HCT116 (cell line): Measurements from ENCODE around the gene ALAD. TPM values are rescaled to one million over a fixed set of nuclear protein-coding genes. Genes with fewer than 3 reads are reported as not detected.

Source experiments
- ATAC-seq: fragments of 200-7000 bp; cut with Tn5 transposase; 2 replicates; pipeline ENCODE4 v1.9.1; 2020; ENCODE audit warnings: mild to moderate bottlenecking, moderate library complexity
- BruUV-seq: library from RNA; stranded (reverse); fragments of 400-500 nt; replicated peaks from 2 replicates; lab custom pipeline; 2021; lab: Mats Ljungman, UMichigan
- CTCF ChIA-PET: fragments of 300-600 bp; sonication (Branson Sonifier 250); formaldehyde crosslinking; loops from one replicate; lab custom pipeline; 2021; ENCODE audit warnings: antibody characterized with exemption; lab: Charles Lee
- POLR2A ChIA-PET: fragments of 300-600, 350-600 bp; sonication (Branson Sonifier 250); formaldehyde crosslinking; loops from one replicate; lab custom pipeline; 2021; ENCODE audit warnings: antibody characterized with exemption; lab: Charles Lee
- RAD21 ChIA-PET, 2 experiments: fragments of 300-600 bp; sonication (Branson Sonifier 250); formaldehyde crosslinking; loops; one replicate each; lab custom pipeline; 2023; ENCODE audit warnings: low total read pairs in 2 of 2; ENCODE audit not compliant: uncharacterized antibody in 2 of 2, unreplicated experiment in 2 of 2, low non-redundant PET in 1 of 2; lab: Charles Lee
- DNase-seq: peaks from one replicate; pipeline ENCODE4 v3.0.0-alpha.2; 2010; ENCODE audit warnings: low read depth, low spot score
- H2AFZ ChIP-seq: fragments of 200-600 bp; shearing (Covaris generic), sonication (generic); 2 replicates; pipeline ENCODE4 v1.6.1; 2017; ENCODE audit warnings: low read depth, mixed run types, mixed read lengths, antibody characterized with exemption, low read length; ENCODE audit not compliant: poor library complexity, severe bottlenecking
- H3K27ac ChIP-seq: 2 replicates; pipeline ENCODE4 v1.5.1; 2012; ENCODE audit warnings: low read depth, low read length
- H3K27me3 ChIP-seq: fragments of 200-600 bp; sonication (generic); 2 replicates; pipeline ENCODE4 v1.6.1; 2016; ENCODE audit warnings: mixed run types, low read length, mixed read lengths; ENCODE audit not compliant: insufficient read depth
- H3K36me3 ChIP-seq, 2 experiments: fragments of 200-500 bp in 1 of 2; fragments of 200-600 bp in 1 of 2; sonication (Bioruptor generic) in 1 of 2; sonication (generic) in 1 of 2; 2 replicates each; pipeline versions ENCODE4 v1.5.1 to v1.6.1; 2014 to 2016; ENCODE audit warnings: low read length in 2 of 2, inconsistent platforms in 1 of 2, mixed read lengths in 1 of 2, mixed run types in 1 of 2; ENCODE audit not compliant: insufficient read depth in 2 of 2, control insufficient read depth in 1 of 2
- H3K4me1 ChIP-seq, 2 experiments: fragments of 200-600 bp in 1 of 2; sonication (generic) in 1 of 2; 2 replicates each; pipeline versions ENCODE4 v1.5.1 to v1.6.1; 2012 to 2017; ENCODE audit warnings: low read length in 2 of 2, inconsistent platforms in 1 of 2, mild to moderate bottlenecking in 1 of 2, mixed read lengths in 1 of 2, mixed run types in 1 of 2, moderate library complexity in 1 of 2; ENCODE audit not compliant: insufficient read depth in 2 of 2, control insufficient read depth in 1 of 2
- H3K4me2 ChIP-seq: fragments of 200-600 bp; sonication (generic); 2 replicates; pipeline ENCODE4 v1.6.1; 2017; ENCODE audit warnings: mixed run types, low read length, mixed read lengths
- H3K4me3 ChIP-seq, 2 experiments: fragments of 200-600 bp in 1 of 2; sonication (generic) in 1 of 2; replicated peaks in 1 of 2; 2 replicates each; pipeline ENCODE4 v1.5.1; 2011 to 2016; ENCODE audit warnings: low read length in 2 of 2, control low read depth in 1 of 2, low read depth in 1 of 2, mild to moderate bottlenecking in 1 of 2, mixed read lengths in 1 of 2, mixed run types in 1 of 2
- H3K79me2 ChIP-seq: fragments of 200-600 bp; sonication (generic); 2 replicates; pipeline ENCODE4 v1.6.1; 2017; ENCODE audit warnings: mild to moderate bottlenecking, mixed run types, low read length, moderate library complexity, mixed read lengths; ENCODE audit not compliant: insufficient read depth
- H3K9ac ChIP-seq: fragments of 200-600 bp; sonication (generic); 2 replicates; pipeline ENCODE4 v1.6.1; 2016; ENCODE audit warnings: low read length, mixed read lengths
- H3K9me2 ChIP-seq: fragments of 200-600 bp; sonication (generic), shearing (Covaris generic); 2 replicates; pipeline ENCODE4 v1.6.1; 2017; ENCODE audit warnings: mixed run types, mild to moderate bottlenecking, moderate library complexity; ENCODE audit not compliant: insufficient read depth
- H3K9me3 ChIP-seq, 2 experiments: fragments of 200-500 bp in 1 of 2; fragments of 200-600 bp in 1 of 2; sonication (Bioruptor generic) in 1 of 2; sonication (generic) in 1 of 2; 2 replicates each; pipeline ENCODE4 v1.6.1; 2014 to 2017; ENCODE audit warnings: low read length in 2 of 2, mixed read lengths in 2 of 2, inconsistent platforms in 1 of 2, low read depth in 1 of 2, mild to moderate bottlenecking in 1 of 2, mixed run types in 1 of 2, moderate library complexity in 1 of 2; ENCODE audit not compliant: control insufficient read depth in 1 of 2, insufficient read depth in 1 of 2
- H4K20me1 ChIP-seq: fragments of 200-600 bp; sonication (generic), shearing (Covaris generic); 2 replicates; pipeline ENCODE4 v1.6.1; 2017; ENCODE audit warnings: mixed run types, mild to moderate bottlenecking, moderate library complexity; ENCODE audit not compliant: insufficient read depth
- CEBPB ChIP-seq: IDR thresholded peaks from 2 replicates; pipeline ENCODE4 v1.6.1; 2012; ENCODE audit warnings: low read depth
- CTCF ChIP-seq, 3 experiments: fragments of 200-600 bp in 1 of 3; sonication (generic) in 1 of 3; IDR thresholded peaks in 2 of 3; conservative IDR thresholded peaks in 1 of 3; 2 replicates each; pipeline ENCODE4 v1.5.1; 2012 to 2017; ENCODE audit warnings: low read depth in 2 of 3, low read length in 2 of 3, antibody characterized with exemption in 1 of 3, borderline replicate concordance in 1 of 3, control low read depth in 1 of 3, mild to moderate bottlenecking in 1 of 3, mixed read lengths in 1 of 3, mixed run types in 1 of 3, moderate library complexity in 1 of 3; ENCODE audit not compliant: insufficient read depth in 1 of 3
- ELF1 ChIP-seq: IDR thresholded peaks from 2 replicates; pipeline ENCODE4 v1.6.1; 2012; ENCODE audit warnings: low read depth, borderline replicate concordance
- POLR2A ChIP-seq: IDR thresholded peaks from 2 replicates; pipeline ENCODE4 v1.7.0; 2011; ENCODE audit warnings: borderline replicate concordance; ENCODE audit not compliant: insufficient read depth, insufficient read length; ENCODE audit errors: extremely low read depth
- SP1 ChIP-seq: IDR thresholded peaks from 2 replicates; pipeline ENCODE4 v1.6.1; 2012; ENCODE audit warnings: low read depth
- YY1 ChIP-seq: IDR thresholded peaks from 2 replicates; pipeline ENCODE4 v1.6.1; 2011; ENCODE audit warnings: low read length, low read depth, moderate library complexity, mild to moderate bottlenecking; ENCODE audit not compliant: insufficient replicate concordance; ENCODE audit errors: extremely low read depth
- ZNF274 ChIP-seq: fragments of 200-500 bp; sonication (Bioruptor generic); IDR thresholded peaks from 2 replicates; pipeline ENCODE4 v1.6.1; 2014; ENCODE audit warnings: mild to moderate bottlenecking, low read depth, low read length, inconsistent platforms
- intact Hi-C: fragments of 100-400 bp; cut with micrococcal nuclease; formaldehyde crosslinking; loops from 2 replicates; pipeline ENCODE4 v1.10.0; 2022
- total RNA-seq: library from RNA; stranded (reverse); gene quantifications from one replicate; pipeline ENCODE4 v1.2.1, GENCODE V29; 2021; ENCODE audit not compliant: unreplicated experiment

Gene ALAD
- total RNA-seq, 1 experiment from 2014 or later = 14.0 TPM

DNA sequence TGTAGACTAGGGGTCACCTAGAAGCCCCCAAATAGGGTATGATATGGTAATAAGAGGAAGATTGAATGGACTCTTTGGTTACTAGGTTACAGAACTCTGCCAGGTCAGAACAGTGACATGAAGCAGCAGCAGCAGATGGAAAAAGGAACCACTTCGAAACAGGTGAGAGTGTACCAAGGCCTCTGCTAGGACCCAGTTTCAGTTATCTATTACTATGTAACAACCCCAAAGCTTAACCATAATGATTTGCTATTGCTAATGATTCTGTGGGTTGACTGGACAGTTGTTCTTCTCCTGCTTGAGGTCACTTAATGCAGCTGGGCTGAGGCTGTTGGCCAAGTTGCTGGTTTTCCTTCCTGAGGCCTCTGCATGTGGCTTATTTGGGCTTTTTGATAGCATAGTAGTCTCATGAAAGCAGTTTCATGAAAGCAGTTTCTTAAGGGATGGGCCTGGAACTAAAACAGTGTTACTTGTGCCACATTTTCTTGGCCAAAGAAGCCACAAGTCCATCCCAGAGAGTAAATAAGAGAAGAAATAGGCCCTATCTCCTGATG is 27.1 kb upstream of the ALAD start (continued):
- TF ChIP-seq CTCF (IDR thresholded peaks at IDR 0.05 in 2 of 3, conservative IDR thresholded peaks at IDR 0.05 in 1 of 3; ENCODE audit: borderline replicate concordance in 1 of 3, insufficient read depth in 1 of 3, low read depth in 2 of 3, low read length in 2 of 3) = no peak
- TF ChIP-seq, all 23 proteins: peak for 0

DNA sequence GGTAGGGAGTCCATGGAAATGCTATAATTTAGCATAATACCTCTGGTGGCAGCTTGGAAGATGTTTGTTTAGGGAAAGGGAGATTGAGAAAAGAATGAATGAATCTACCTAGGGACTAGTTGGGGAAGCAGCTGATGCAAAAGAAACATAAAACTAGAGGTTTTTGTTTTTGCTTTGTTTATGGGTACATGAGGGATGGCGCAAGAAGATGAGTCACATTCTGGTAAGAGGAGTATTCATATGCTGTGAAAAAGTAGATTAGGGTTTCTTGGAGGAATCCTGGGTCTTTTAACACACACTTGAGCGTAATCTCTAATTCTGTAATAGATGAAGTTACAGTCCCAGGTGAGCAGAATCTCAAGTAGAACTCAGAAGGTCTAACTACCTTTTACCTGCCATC is 26.5 kb upstream of the ALAD start:
- Histone ChIP-seq H3K9me2 (no peaks in the 10 kb centered on the region), H3K9ac (no peak overlapping the region)
- no peak for TF ChIP-seq SP1
- peak; percentile 33; the same call in 1 of the 2 replicates for TF ChIP-seq CEBPB
- TF ChIP-seq CTCF (IDR thresholded peaks at IDR 0.05 in 2 of 3, conservative IDR thresholded peaks at IDR 0.05 in 1 of 3; ENCODE audit: borderline replicate concordance in 1 of 3, insufficient read depth in 1 of 3, low read depth in 2 of 3, low read length in 2 of 3) = no peak
- TF ChIP-seq YY1 = no peak
- no peak for TF ChIP-seq ZNF274
- TF ChIP-seq POLR2A = no peak
- no peak for TF ChIP-seq ELF1
- TF ChIP-seq, all 23 proteins: peak for 1
- Histone ChIP-seq H3K36me3 (no peaks in the 10 kb centered on the region), H4K20me1 (no peaks in the 10 kb centered on the region), H3K4me1 (no peaks in the 10 kb centered on the region), H3K4me3 (no peak overlapping the region), H3K27ac (no peak overlapping the region), H3K79me2 (no peaks in the 10 kb centered on the region), H3K9me3 (no peaks in the 10 kb centered on the region), H2AFZ (no peak overlapping the region), H3K27me3 (no peaks in the 10 kb centered on the region; the same call in 1 of the 2 replicates), H3K4me2 (no peak overlapping the region)
- DNase-seq (no peak), ATAC-seq (no peak)
- intact Hi-C loops = no loop called here
- POLR2A ChIA-PET = no interaction called here
- CTCF ChIA-PET = no interaction called here
- BruUV-seq = no TSS peak
- RAD21 ChIA-PET = no interaction called here
